Limb (tissue), 2 donors: ENCODE data around the gene SPECC1.
"Not testable (repeated sequence)": the region's sequence is repeated elsewhere in the genome, so short reads cannot be mapped to it uniquely, and the experiment has no call there.

ENCODE experiments used
- DNase-seq, 2 donors: peaks; one replicate each; pipeline ENCODE4 v3.0.0-alpha.2; 2016; ENCODE audit errors: extremely low spot score in 2 of 2

The SPECC1 gene

GRCh38 chr17:20206068-20206467, 196.9 kb downstream of the SPECC1 start:
- DNase-seq, result no peak

- no peak for DNase-seq
These were observed 197.4 kb downstream of the SPECC1 start for GRCh38 chr17:20206591-20206990.

- DNase-seq, result no peak
These were observed 198.3 kb downstream of the SPECC1 start for GRCh38 chr17:20207262-20207985.

- DNase-seq, result no peak
These were observed 199.6 kb downstream of the SPECC1 start for GRCh38 chr17:20208717-20209116.

GRCh38 chr17:20210180-20210579, 201.0 kb downstream of the SPECC1 start:
- no peak for DNase-seq

GRCh38 chr17:20210614-20211013, 201.5 kb downstream of the SPECC1 start:
- DNase-seq, result no peak

GRCh38 chr17:20211246-20211645, 202.1 kb downstream of the SPECC1 start:
- no peak for DNase-seq

GRCh38 chr17:20213449-20213848, 204.3 kb downstream of the SPECC1 start:
- DNase-seq, result no peak

GRCh38 chr17:20214794-20215193, 205.6 kb downstream of the SPECC1 start:
- DNase-seq, result no peak

GRCh38 chr17:20216154-20216815, 207.1 kb downstream of the SPECC1 start:
- DNase-seq, result no peak

GRCh38 chr17:20216853-20217252, 207.7 kb downstream of the SPECC1 start:
- DNase-seq, result no peak

GRCh38 chr17:20217677-20218076, 208.5 kb downstream of the SPECC1 start:
- no peak for DNase-seq

- no peak for DNase-seq
These were observed 209.1 kb downstream of the SPECC1 start for GRCh38 chr17:20218272-20218671.

- DNase-seq, result no peak
These were observed 214.7 kb downstream of the SPECC1 start for GRCh38 chr17:20223808-20224328.

GRCh38 chr17:20224379-20224778, 215.2 kb downstream of the SPECC1 start:
- DNase-seq, result no peak

- DNase-seq, result no peak
These were observed 216.3 kb downstream of the SPECC1 start for GRCh38 chr17:20225162-20226115.

GRCh38 chr17:20226814-20227482, 217.8 kb downstream of the SPECC1 start:
- DNase-seq, result peak; percentile 83 to 90

- DNase-seq, result not testable (repeated sequence)
These were observed 218.7 kb downstream of the SPECC1 start for GRCh38 chr17:20227720-20228370.

GRCh38 chr17:20228410-20228809, 219.3 kb downstream of the SPECC1 start:
- no peak for DNase-seq

- DNase-seq, result no peak
These were observed 219.7 kb downstream of the SPECC1 start for GRCh38 chr17:20228860-20229259.

- DNase-seq, result no peak
These were observed 221.8 kb downstream of the SPECC1 start for GRCh38 chr17:20230924-20231323.
